Loucy (cell line): Measurements from ENCODE around the gene ZNF296.

Source experiments
- CTCF ChIP-seq: fragments of 200-600 bp; sonication (generic); conservative IDR thresholded peaks from 2 replicates; pipeline ENCODE4 v1.5.1; 2014; ENCODE audit warnings: mild to moderate bottlenecking, antibody characterized with exemption, low read length
- EZH2phosphoT487 ChIP-seq: fragments of 200-600 bp; IDR thresholded peaks from 2 replicates; pipeline ENCODE4 v1.6.1; 2018; ENCODE audit warnings: antibody characterized with exemption, mild to moderate bottlenecking, moderate library complexity, borderline replicate concordance

- TF ChIP-seq CTCF: no peak
- TF ChIP-seq EZH2phosphoT487: no peak
These were observed 23.4 kb upstream of the ZNF296 start for GRCh38 chr19:45099467-45100191.
